ENCODE data around the gene PTGER3. TPM values are rescaled to one million over a fixed set of nuclear protein-coding genes. Genes with fewer than 3 reads are reported as not detected.

PTGER3 gene
- total RNA-seq, 1 donor from 2014 or later: 2.7 TPM

DNA sequence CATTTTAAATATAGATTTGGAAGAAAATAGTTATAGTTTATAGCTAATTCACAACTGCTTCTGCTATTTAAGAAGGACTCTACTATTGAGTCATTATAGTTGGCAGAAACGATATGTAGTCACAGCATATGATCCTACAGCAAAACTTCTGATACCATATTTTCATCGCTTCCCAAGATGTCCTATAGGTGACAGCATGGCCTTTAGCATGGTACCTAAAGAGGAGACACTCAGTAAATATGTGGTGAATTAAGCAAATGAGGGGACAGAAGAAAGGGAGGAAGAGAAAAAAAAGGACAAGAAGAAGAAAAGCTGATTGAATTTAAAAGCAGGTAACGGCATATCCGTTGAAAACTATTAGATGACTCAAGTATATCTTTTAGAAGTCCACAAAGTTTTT lies 77.2 kb downstream of the PTGER3 start:
- TF ChIP-seq, protein P1, sequence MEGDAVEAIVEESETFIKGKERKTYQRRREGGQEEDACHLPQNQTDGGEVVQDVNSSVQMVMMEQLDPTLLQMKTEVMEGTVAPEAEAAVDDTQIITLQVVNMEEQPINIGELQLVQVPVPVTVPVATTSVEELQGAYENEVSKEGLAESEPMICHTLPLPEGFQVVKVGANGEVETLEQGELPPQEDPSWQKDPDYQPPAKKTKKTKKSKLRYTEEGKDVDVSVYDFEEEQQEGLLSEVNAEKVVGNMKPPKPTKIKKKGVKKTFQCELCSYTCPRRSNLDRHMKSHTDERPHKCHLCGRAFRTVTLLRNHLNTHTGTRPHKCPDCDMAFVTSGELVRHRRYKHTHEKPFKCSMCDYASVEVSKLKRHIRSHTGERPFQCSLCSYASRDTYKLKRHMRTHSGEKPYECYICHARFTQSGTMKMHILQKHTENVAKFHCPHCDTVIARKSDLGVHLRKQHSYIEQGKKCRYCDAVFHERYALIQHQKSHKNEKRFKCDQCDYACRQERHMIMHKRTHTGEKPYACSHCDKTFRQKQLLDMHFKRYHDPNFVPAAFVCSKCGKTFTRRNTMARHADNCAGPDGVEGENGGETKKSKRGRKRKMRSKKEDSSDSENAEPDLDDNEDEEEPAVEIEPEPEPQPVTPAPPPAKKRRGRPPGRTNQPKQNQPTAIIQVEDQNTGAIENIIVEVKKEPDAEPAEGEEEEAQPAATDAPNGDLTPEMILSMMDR (IDR thresholded peaks at IDR 0.05): no peak
- intact Hi-C loops (cut with DNase I): no loop called here
- no peaks in the 10 kb centered on the region for H3K9me3 ChIP-seq

GRCh38 chr1:70966018-70966638 lies 81.5 kb downstream of the PTGER3 start:
- H3K27ac ChIP-seq: no peak overlapping the region

More for the DNA sequence above, 77.2 kb downstream of the PTGER3 start:
- no peaks in the 10 kb centered on the region for H3K4me1 ChIP-seq
- no peak for ATAC-seq
- H3K27me3 ChIP-seq: no peaks in the 10 kb centered on the region
- H3K27ac ChIP-seq: no peak overlapping the region
- no peak for DNase-seq
- no peak overlapping the region for H3K4me3 ChIP-seq
- H3K36me3 ChIP-seq: no peaks in the 10 kb centered on the region

DNA sequence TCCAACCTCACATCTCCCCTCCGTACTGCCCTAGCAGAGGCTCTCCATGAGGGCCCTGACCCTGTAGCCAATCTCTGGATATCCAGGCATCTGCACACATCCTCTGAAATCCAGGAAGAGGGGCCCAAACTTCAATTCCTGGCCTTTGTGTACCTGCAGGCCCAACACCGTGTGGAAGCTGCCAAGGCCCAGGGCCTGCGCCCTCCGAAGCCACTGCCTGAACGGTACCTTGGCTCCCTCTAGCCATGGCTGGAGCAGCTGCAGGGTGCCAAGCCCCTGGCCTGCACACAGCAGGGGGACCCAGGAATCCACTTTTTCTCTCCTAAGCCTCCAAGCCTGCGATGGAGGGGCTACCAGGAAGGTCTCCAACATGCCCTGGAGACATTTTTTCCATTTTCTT lies 84.2 kb downstream of the PTGER3 start:
- ATAC-seq: no peak
- H3K9me3 ChIP-seq: no peaks in the 10 kb centered on the region
- H3K36me3 ChIP-seq: no peaks in the 10 kb centered on the region
- TF ChIP-seq, protein P1 (IDR thresholded peaks at IDR 0.05): no peak
- no peaks in the 10 kb centered on the region for H3K4me1 ChIP-seq
- intact Hi-C loops (cut with DNase I): no loop called here
- DNase-seq: no peak
- no peaks in the 10 kb centered on the region for H3K27me3 ChIP-seq
- H3K27ac ChIP-seq: no peak overlapping the region
- H3K4me3 ChIP-seq: no peak overlapping the region

More at GRCh38 chr1:70966018-70966638, 81.5 kb downstream of the PTGER3 start:
- Histone ChIP-seq H3K4me3 (no peak overlapping the region), H3K36me3 (no peaks in the 10 kb centered on the region), H3K27me3 (no peaks in the 10 kb centered on the region), H3K9me3 (no peaks in the 10 kb centered on the region), H3K4me1 (no peaks in the 10 kb centered on the region)
- no peak for DNase-seq
- TF ChIP-seq, protein P1 (IDR thresholded peaks at IDR 0.05): peak; percentile 36
- ATAC-seq: no peak
- intact Hi-C loops (cut with DNase I): no loop called here

DNA sequence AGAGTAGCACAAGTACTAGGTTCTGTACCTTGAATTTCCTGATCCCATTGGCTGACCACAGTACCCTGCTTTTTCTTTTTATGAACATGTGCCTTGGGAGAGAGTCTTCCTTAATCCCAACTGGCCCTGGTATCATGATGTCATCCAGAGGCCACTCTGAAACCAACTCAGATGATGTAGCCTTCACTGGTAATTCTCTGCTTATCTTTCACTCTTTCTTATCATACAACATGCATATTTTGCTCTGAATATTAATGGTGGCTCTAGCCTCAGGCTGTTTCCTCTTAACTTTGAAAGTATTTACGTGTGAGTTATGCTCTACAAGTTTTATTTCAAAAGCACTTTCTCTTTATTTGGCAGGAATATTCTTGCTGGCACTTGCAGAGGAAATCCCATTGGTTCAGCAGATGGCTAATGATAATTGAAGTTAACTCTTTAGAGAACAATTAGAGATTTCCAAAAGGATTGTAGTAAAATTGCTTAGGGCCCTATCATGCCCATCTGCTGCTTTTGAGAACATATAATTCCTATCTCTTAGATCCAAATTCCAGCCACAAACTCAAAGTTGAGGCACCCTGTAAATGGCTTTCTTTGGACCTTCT lies 86.1 kb downstream of the PTGER3 start:
- Histone ChIP-seq H3K9me3 (no peaks in the 10 kb centered on the region), H3K36me3 (no peaks in the 10 kb centered on the region), H3K27ac (no peak overlapping the region), H3K4me1 (no peaks in the 10 kb centered on the region), H3K27me3 (no peaks in the 10 kb centered on the region), H3K4me3 (no peak overlapping the region)
- TF ChIP-seq, protein P1 (IDR thresholded peaks at IDR 0.05): no peak
- no peak for DNase-seq
- intact Hi-C loops (cut with DNase I): no loop called here
- no peak for ATAC-seq

DNA sequence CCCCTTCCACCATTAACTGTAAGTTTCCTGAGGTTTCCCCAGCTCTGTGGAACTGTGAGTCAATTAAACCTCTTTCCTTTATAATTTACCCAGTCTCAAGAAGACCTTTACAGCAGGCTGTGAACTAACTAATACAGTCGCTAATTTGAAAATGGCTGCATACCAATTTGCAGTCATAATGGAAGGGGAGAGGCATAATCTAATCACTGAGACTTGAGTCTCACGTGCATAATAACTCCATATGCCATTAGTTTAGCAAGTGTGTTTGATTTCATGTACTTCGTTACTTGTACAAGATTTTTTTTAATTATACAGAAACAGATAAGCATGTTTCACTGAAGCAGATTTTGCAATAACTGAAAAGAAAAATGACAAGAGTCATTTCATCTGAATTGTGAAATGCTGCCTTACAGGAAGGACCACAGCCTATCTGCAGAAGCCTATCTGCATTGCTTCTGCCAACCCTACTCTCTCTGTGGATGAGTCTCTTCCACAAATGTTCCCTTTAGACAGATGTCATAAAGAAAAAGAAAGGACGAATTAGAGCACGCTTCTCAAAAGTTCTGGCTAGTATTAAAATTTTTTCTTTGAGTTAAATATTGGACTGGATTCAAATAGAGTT lies 99.1 kb downstream of the PTGER3 start:
- intact Hi-C loops (cut with DNase I): no loop called here
- Histone ChIP-seq H3K36me3 (no peaks in the 10 kb centered on the region), H3K27ac (no peak overlapping the region), H3K4me3 (no peak overlapping the region), H3K9me3 (no peaks in the 10 kb centered on the region), H3K4me1 (no peaks in the 10 kb centered on the region), H3K27me3 (no peaks in the 10 kb centered on the region)
- no peak for DNase-seq
- ATAC-seq: no peak
- TF ChIP-seq, protein P1 (IDR thresholded peaks at IDR 0.05): no peak

Data from upper lobe of right lung (tissue), 1 donor.